B cell (primary cell): ENCODE results near the gene PRODH2. TPM values are rescaled to one million over a fixed set of nuclear protein-coding genes. Genes with fewer than 3 reads are reported as not detected.

ENCODE experiments used
- ATAC-seq: fragments of 200-7000 bp; cut with Tn5 transposase; one replicate; pipeline ENCODE4 v1.10.0; 2021; ENCODE audit warnings: low read depth, mild to moderate bottlenecking, moderate number of reproducible peaks, moderate library complexity
- CTCF ChIA-PET: fragments of 350-600 bp; sonication (Branson Sonifier 250); formaldehyde crosslinking; loops from one replicate; lab custom pipeline; 2021; ENCODE audit warnings: antibody characterized with exemption, inconsistent platforms; lab: Charles Lee
- POLR2A ChIA-PET: fragments of 350-600 bp; sonication (Branson Sonifier 250); formaldehyde crosslinking; loops from one replicate; lab custom pipeline; 2021; ENCODE audit warnings: antibody characterized with exemption; lab: Charles Lee
- DNase-seq: peaks from one replicate; pipeline ENCODE4 v3.0.0; 2013
- H2AFZ ChIP-seq: 2 replicates; pipeline ENCODE4 v1.6.1; 2012; ENCODE audit warnings: mild to moderate bottlenecking, low read depth, low read length; ENCODE audit not compliant: insufficient read depth, poor library complexity, severe bottlenecking
- H3K27ac ChIP-seq, 2 donors: 1 replicate in 1 of 2; 2 replicates in 1 of 2; pipeline ENCODE4 v1.5.1; 2012 to 2013; ENCODE audit warnings: low read length in 2 of 2, mild to moderate bottlenecking in 2 of 2, moderate library complexity in 1 of 2
- H3K27me3 ChIP-seq, 4 experiments: fragments of 200-600 bp in 1 of 4; sonication (generic) in 1 of 4; replicated peaks in 1 of 4; 1 replicate in 2 of 4; 2 replicates in 2 of 4; pipeline versions ENCODE4 v1.6.1 to v1.7.0; 2013 to 2016; ENCODE audit warnings: low read length in 3 of 4, mild to moderate bottlenecking in 2 of 4, mixed read lengths in 1 of 4, moderate library complexity in 1 of 4; ENCODE audit not compliant: insufficient read depth in 4 of 4, control insufficient read depth in 3 of 4; ENCODE audit errors: control extremely low read depth in 1 of 4
- H3K36me3 ChIP-seq, 2 experiments: replicated peaks in 1 of 2; 1 replicate in 1 of 2; 2 replicates in 1 of 2; pipeline versions ENCODE4 v1.6.1 to v1.7.1; 2013; ENCODE audit warnings: low read length in 1 of 2; ENCODE audit not compliant: insufficient read depth in 2 of 2, control insufficient read depth in 1 of 2; ENCODE audit errors: control extremely low read depth in 1 of 2, extremely low read depth in 1 of 2
- H3K4me1 ChIP-seq, 2 donors: fragments of 200-600 bp in 1 of 2; sonication (generic) in 1 of 2; 1 replicate in 1 of 2; 2 replicates in 1 of 2; pipeline versions ENCODE4 v1.5.1 to v1.6.1; 2013 to 2017; ENCODE audit warnings: low read length in 2 of 2; ENCODE audit not compliant: control insufficient read depth in 2 of 2, insufficient read depth in 2 of 2
- H3K4me2 ChIP-seq: replicated peaks from 2 replicates; pipeline ENCODE3; 2012; ENCODE audit warnings: mild to moderate bottlenecking, low read depth, low read length; ENCODE audit not compliant: poor library complexity, severe bottlenecking
- H3K4me3 ChIP-seq, 5 experiments: fragments of 200-600 bp in 1 of 5; sonication (generic) in 1 of 5; 1 replicate in 3 of 5; 2 replicates in 2 of 5; pipeline versions ENCODE4 v1.5.1 to v1.7.0; 2011 to 2016; ENCODE audit warnings: low read length in 4 of 5, mild to moderate bottlenecking in 4 of 5, low read depth in 2 of 5, control low read depth in 1 of 5, moderate library complexity in 1 of 5; ENCODE audit not compliant: insufficient read depth in 1 of 5; ENCODE audit errors: control extremely low read depth in 1 of 5, extremely low read depth in 1 of 5
- H3K79me2 ChIP-seq: fragments of 200-600 bp; sonication (generic); one replicate; pipeline ENCODE4 v1.6.0; 2016; ENCODE audit warnings: low read length; ENCODE audit not compliant: control insufficient read depth, insufficient read depth
- H3K9ac ChIP-seq: fragments of 200-600 bp; sonication (generic); 2 replicates; pipeline ENCODE4 v1.6.1; 2017; ENCODE audit warnings: mild to moderate bottlenecking, low read length, moderate library complexity
- H3K9me3 ChIP-seq, 3 donors: one replicate each; pipeline versions ENCODE4 v1.6.1 to v1.7.1; 2013; ENCODE audit warnings: low read length in 2 of 3; ENCODE audit not compliant: control insufficient read depth in 2 of 3, insufficient read depth in 1 of 3; ENCODE audit errors: control extremely low read depth in 1 of 3
- H4K20me1 ChIP-seq: 2 replicates; pipeline ENCODE4 v1.6.0; 2012; ENCODE audit warnings: mild to moderate bottlenecking, low read length; ENCODE audit not compliant: insufficient read depth, control insufficient read depth, poor library complexity, severe bottlenecking
- H3K27ac Mint-ChIP-seq: one replicate; pipeline ENCODE4 v1.8.0; 2021; ENCODE audit warnings: mixed read lengths
- H3K27me3 Mint-ChIP-seq: one replicate; pipeline ENCODE4 v1.8.0; 2021; ENCODE audit warnings: mixed read lengths
- H3K4me1 Mint-ChIP-seq: one replicate; pipeline ENCODE4 v1.8.0; 2021; ENCODE audit warnings: mixed read lengths
- H3K4me3 Mint-ChIP-seq: one replicate; pipeline ENCODE4 v1.8.0; 2021; ENCODE audit warnings: mixed read lengths
- H3K9me3 Mint-ChIP-seq: one replicate; pipeline ENCODE4 v1.8.0; 2022; ENCODE audit warnings: mixed read lengths; ENCODE audit not compliant: insufficient read depth
- CTCF ChIP-seq: fragments of 200-600 bp; IDR thresholded peaks from one replicate; pipeline ENCODE4 v1.8.0; 2022; ENCODE audit warnings: antibody characterized with exemption, mild to moderate bottlenecking
- EZH2 ChIP-seq: IDR thresholded peaks from 2 replicates; pipeline ENCODE4 v1.6.1; 2012; ENCODE audit warnings: borderline replicate concordance, low read depth, mild to moderate bottlenecking, moderate library complexity, low read length; ENCODE audit not compliant: insufficient read depth, poor library complexity, severe bottlenecking
- WGBS: methylation state at CpG from one replicate; pipeline ENCODE4 v1.1.5; 2013; ENCODE audit warnings: missing lambda C conversion rate; ENCODE audit not compliant: insufficient coverage; 5-methylcytosine and 5-hydroxymethylcytosine counted together
- intact Hi-C: fragments of 100-400 bp; cut with micrococcal nuclease; formaldehyde crosslinking; loops from one replicate; pipeline ENCODE4 v1.10.0; 2022
- polyA plus RNA-seq: library from polyadenylated mRNA; depleted of rRNA; stranded (reverse); fragments of >200 nt; gene quantifications from 2 replicates; pipeline ENCODE4 v1.2.3, GENCODE V29; 2012
- total RNA-seq, 2 donors: library from RNA; stranded (reverse); fragments of 120-200 nt in 1 of 2; gene quantifications; 1 replicate in 1 of 2; 2 replicates in 1 of 2; pipeline versions ENCODE4 v1.2.3 to v1.2.4, GENCODE V29; 2013 to 2022

Gene PRODH2
- total and polyA plus RNA-seq, 2 donors (not counting 1 experiment from before 2014, with no cell fraction given) = not detected

- WGBS = under 1% methylated on average over 52 of the region's 53 CpGs
- Mint-ChIP-seq H3K27ac (peak within 1 kb of the TSS; percentile 99), H3K4me3 (peak within 1 kb of the TSS; percentile 99), H3K27me3 (peaks cover 17% of the 10 kb centered on the region), H3K9me3 (no peaks in the 10 kb centered on the region), H3K4me1 (peaks cover 34% of the 10 kb centered on the region)
- TF ChIP-seq EZH2 (no peak), CTCF (no peak)
- Histone ChIP-seq H3K36me3 (peaks cover 0 to 27% of the 10 kb centered on the region in 2 experiments), H3K79me2 (peaks cover 29% of the 10 kb centered on the region), H3K9ac (peak within 1 kb of the TSS; percentile 96), H3K4me2 (peak within 1 kb of the TSS; percentile 98), H3K4me1 (peaks cover 24 to 35% of the 10 kb centered on the region in 2 donors), H4K20me1 (no peaks in the 10 kb centered on the region), H3K9me3 (peaks cover 0 to 10% (median 0%) of the 10 kb centered on the region in 3 donors), H3K27ac (peak within 1 kb of the TSS; percentile 91 to 96), H3K4me3 (peak within 1 kb of the TSS; percentile 85 to 99 (median 94)), H2AFZ (peak within 1 kb of the TSS; percentile 89), H3K27me3 (peaks cover 0 to 26% (median 10%) of the 10 kb centered on the region in 4 experiments)
- ATAC-seq = peak; percentile 95
- DNase-seq = peak; percentile 99
- ChIA-PET POLR2A (interaction anchor here (0.6 to 1.8 kb wide), 3 partner anchors 10 to 95 kb away, joined by 3 to 9 read pairs (median 7); partner anchors contain the start of gene LIN37), CTCF (no interaction called here)
- intact Hi-C loops = loop anchor here (1.0 to 5.0 kb wide), 7 partner anchors 10 to 357 kb away; partner anchors contain the start of genes ARHGAP33, LIN37 and TBCB
These were observed 54.7 kb downstream of the PRODH2 start, which contains the start of gene PROSER3 for GRCh38 chr19:35757749-35758608. Gene PROSER3, plus strand, starts transcription at chr19:35758176. Its CDS starts 40 bp downstream, at chr19:35758216.
